ENCODE data around the gene NPPA. TPM values are rescaled to one million over a fixed set of nuclear protein-coding genes. Genes with fewer than 3 reads are reported as not detected.

The NPPA gene
- total and polyA plus RNA-seq, 9 of the 15 experiments (the other 6 are each of a cell fraction or from before 2014, with no cell fraction given) = not detected

DNA sequence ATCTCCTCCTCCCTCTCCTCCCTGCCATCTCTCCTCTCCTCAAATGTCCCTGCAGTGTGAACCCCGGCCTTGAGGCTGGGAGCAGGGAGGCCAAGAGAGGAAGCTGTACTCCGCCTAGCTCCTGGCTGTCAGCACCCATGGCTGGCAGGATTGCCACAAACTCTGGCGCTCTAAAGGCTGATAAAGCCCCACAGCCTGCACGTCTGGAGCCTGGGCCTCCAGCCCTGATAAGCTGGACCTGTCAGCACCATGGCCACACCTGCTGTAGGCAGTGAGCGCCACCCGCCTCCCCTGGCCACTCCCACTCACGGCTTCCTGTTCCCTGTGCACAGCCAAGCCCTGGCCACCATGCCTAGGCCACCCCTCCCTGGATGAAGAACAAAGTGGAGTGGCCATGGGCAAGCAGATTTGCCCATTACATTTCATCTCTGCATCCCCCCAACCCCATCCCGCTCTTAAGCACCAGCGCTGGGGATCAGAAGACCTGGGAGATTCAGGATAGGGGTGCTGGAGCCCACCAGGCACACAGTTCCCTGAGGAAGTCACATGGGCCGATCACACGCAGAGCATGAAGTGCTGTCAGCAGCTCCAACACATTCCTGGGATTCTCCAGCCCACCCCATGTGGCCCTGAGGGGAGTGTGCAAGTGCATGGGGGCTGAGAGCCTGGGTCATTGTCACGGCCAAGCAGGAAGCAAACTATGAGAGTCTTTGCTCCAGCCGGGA, 35.4 kb upstream of the NPPA start (continued):
- TF ChIP-seq TFE3 (CRISPR knock-in tag; IDR thresholded peaks at IDR 0.05) = no peak; the same call in 1 of the 2 replicates
- peak; percentile 89 for TF ChIP-seq MBD2 (IDR thresholded peaks at IDR 0.05; ENCODE audit: borderline replicate concordance, low read depth)
- TF ChIP-seq E2F5 (CRISPR knock-in tag; IDR thresholded peaks at IDR 0.05) = no peak
- TF ChIP-seq EWSR1 (IDR thresholded peaks at IDR 0.05; ENCODE audit: borderline replicate concordance, low read depth, partially characterized antibody) = no peak
- no peak for TF ChIP-seq ZNF3 (CRISPR knock-in tag; IDR thresholded peaks at IDR 0.05)
- TF ChIP-seq GABPB1 (CRISPR knock-in tag; IDR thresholded peaks at IDR 0.05) = 0 out of 2 replicates have a peak, but pooled peaks have one; percentile 29
- no peak; the same call in 1 of the 2 replicates for TF ChIP-seq KLF13 (tag; IDR thresholded peaks at IDR 0.05; ENCODE audit: borderline replicate concordance, low read depth)
- TF ChIP-seq ZNF146 (CRISPR knock-in tag; IDR thresholded peaks at IDR 0.05; ENCODE audit: unreplicated experiment) = no peak
- no peak for TF ChIP-seq SP2 (IDR thresholded peaks at IDR 0.05; ENCODE audit: extremely low read depth, low read depth, low read length, poor library complexity, severe bottlenecking)
- peak; percentile 75; the same call in 1 of the 2 replicates for TF ChIP-seq RB1 (IDR thresholded peaks at IDR 0.05; ENCODE audit: low read depth)
- no peak for TF ChIP-seq BRD4 (IDR thresholded peaks at IDR 0.05)
- TF ChIP-seq ATF4 (CRISPR knock-in tag; IDR thresholded peaks at IDR 0.05) = peak; percentile 23
- TF ChIP-seq BHLHE40 (IDR thresholded peaks at IDR 0.05; ENCODE audit: low read length) = peak; percentile 94
- peak; percentile 66; the same call in 1 of the 2 replicates for TF ChIP-seq ZNF24 (IDR thresholded peaks at IDR 0.05)
- TF ChIP-seq ZNF449 (CRISPR knock-in tag; IDR thresholded peaks at IDR 0.05) = 0 out of 2 replicates have a peak, but pooled peaks have one; percentile 60
- peak; percentile 76 for TF ChIP-seq ETV1 (tag; conservative IDR thresholded peaks at IDR 0.05; ENCODE audit: low read depth)
- TF ChIP-seq ARHGAP35 (IDR thresholded peaks at IDR 0.05; ENCODE audit: partially characterized antibody) = no peak
- no peak for TF ChIP-seq KDM5B (IDR thresholded peaks at IDR 0.05; ENCODE audit: insufficient replicate concordance, low read depth, low read length)
- TF ChIP-seq NBN (IDR thresholded peaks at IDR 0.05; ENCODE audit: low read depth) = peak; percentile 91; the same call in 1 of the 2 replicates
- peak; percentile 97 for TF ChIP-seq POLR2AphosphoS5 (IDR thresholded peaks at IDR 0.05; ENCODE audit: control insufficient read depth, insufficient read depth, low read depth, low read length)
- TF ChIP-seq, protein P1, sequence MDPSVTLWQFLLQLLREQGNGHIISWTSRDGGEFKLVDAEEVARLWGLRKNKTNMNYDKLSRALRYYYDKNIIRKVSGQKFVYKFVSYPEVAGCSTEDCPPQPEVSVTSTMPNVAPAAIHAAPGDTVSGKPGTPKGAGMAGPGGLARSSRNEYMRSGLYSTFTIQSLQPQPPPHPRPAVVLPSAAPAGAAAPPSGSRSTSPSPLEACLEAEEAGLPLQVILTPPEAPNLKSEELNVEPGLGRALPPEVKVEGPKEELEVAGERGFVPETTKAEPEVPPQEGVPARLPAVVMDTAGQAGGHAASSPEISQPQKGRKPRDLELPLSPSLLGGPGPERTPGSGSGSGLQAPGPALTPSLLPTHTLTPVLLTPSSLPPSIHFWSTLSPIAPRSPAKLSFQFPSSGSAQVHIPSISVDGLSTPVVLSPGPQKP (CRISPR knock-in tag; IDR thresholded peaks at IDR 0.05) = no peak
- TF ChIP-seq BCL6 (CRISPR knock-in tag; IDR thresholded peaks at IDR 0.05) = no peak; the same call in 1 of the 2 replicates

Measured in K562 (cell line).